ENCODE measurements around the gene IDI2.

Gene IDI2

GRCh38 chr10:1049425-1049958, 23.8 kb upstream of the IDI2 start:
- Histone ChIP-seq H3K9me3 (ENCODE audit: insufficient read depth, low read length, severe bottlenecking) (no peaks in the 10 kb centered on the region), H3K79me2 (ENCODE audit: insufficient read depth, low read length) (peaks cover 82% of the 10 kb centered on the region), H2AFZ (ENCODE audit: low read depth, low read length) (peak overlapping the region; percentile 67), H3K4me1 (ENCODE audit: insufficient read depth, low read length) (peaks cover 70% of the 10 kb centered on the region), H3K4me3 (ENCODE audit: low read depth in 1 of 2, low read length in 2 of 2) (peak overlapping the region; percentile 80 to 83), H4K20me1 (ENCODE audit: insufficient read depth, low read length) (peaks cover 48% of the 10 kb centered on the region), H3K27me3 (ENCODE audit: insufficient read depth, low read length, poor library complexity) (no peaks in the 10 kb centered on the region), H3K9ac (ENCODE audit: low read depth, low read length) (peak overlapping the region; percentile 79), H3K36me3 (ENCODE audit: insufficient read depth, low read length) (peaks cover 68% of the 10 kb centered on the region), H3K4me2 (ENCODE audit: insufficient read depth, low read length) (peak overlapping the region; percentile 95), H3K27ac (ENCODE audit: low read length) (peak overlapping the region; percentile 76)
- ATAC-seq (ENCODE audit: insufficient read depth, low read depth) (peak; percentile 1; the same call in 1 of the 3 replicates), DNase-seq (no peak)
- TF ChIP-seq EZH2 (IDR thresholded peaks at IDR 0.05; ENCODE audit: borderline replicate concordance, low read depth, low read length, severe bottlenecking), result no peak
- TF ChIP-seq CTCF (IDR thresholded peaks at IDR 0.05; ENCODE audit: borderline replicate concordance, extremely low read depth, low read length, poor library complexity, severe bottlenecking), result no peak

GRCh38 chr10:1048732-1049424, 23.2 kb upstream of the IDI2 start, which contains the start of gene IDI1:
Gene IDI1, minus strand, starts transcription at chr10:1049119. Its CDS starts 116 bp downstream, at chr10:1049003.
- Histone ChIP-seq H3K4me1 (ENCODE audit: insufficient read depth, low read length) (peaks cover 70% of the 10 kb centered on the region), H3K9ac (ENCODE audit: low read depth, low read length) (peak within 1 kb of the TSS; percentile 79), H2AFZ (ENCODE audit: low read depth, low read length) (peak within 1 kb of the TSS; percentile 67), H3K27me3 (ENCODE audit: insufficient read depth, low read length, poor library complexity) (no peaks in the 10 kb centered on the region), H4K20me1 (ENCODE audit: insufficient read depth, low read length) (peaks cover 51% of the 10 kb centered on the region), H3K27ac (ENCODE audit: low read length) (peak within 1 kb of the TSS; percentile 86), H3K4me3 (ENCODE audit: low read depth in 1 of 2, low read length in 2 of 2) (peak within 1 kb of the TSS; percentile 80 to 83), H3K4me2 (ENCODE audit: insufficient read depth, low read length) (peak within 1 kb of the TSS; percentile 95), H3K79me2 (ENCODE audit: insufficient read depth, low read length) (peaks cover 82% of the 10 kb centered on the region), H3K9me3 (ENCODE audit: insufficient read depth, low read length, severe bottlenecking) (no peaks in the 10 kb centered on the region), H3K36me3 (ENCODE audit: insufficient read depth, low read length) (peaks cover 68% of the 10 kb centered on the region)
- no peak for TF ChIP-seq CTCF (IDR thresholded peaks at IDR 0.05; ENCODE audit: borderline replicate concordance, extremely low read depth, low read length, poor library complexity, severe bottlenecking)
- TF ChIP-seq EZH2 (IDR thresholded peaks at IDR 0.05; ENCODE audit: borderline replicate concordance, low read depth, low read length, severe bottlenecking), result no peak
- DNase-seq (peak; percentile 99), ATAC-seq (ENCODE audit: insufficient read depth, low read depth) (peak; percentile 84)

- H3K9me3 ChIP-seq (ENCODE audit: insufficient read depth, low read length, severe bottlenecking), result no peaks in the 10 kb centered on the region
- H3K4me1 ChIP-seq (ENCODE audit: insufficient read depth, low read length), result peaks cover 68% of the 10 kb centered on the region
- peak overlapping the region; percentile 69 for H3K4me2 ChIP-seq (ENCODE audit: insufficient read depth, low read length)
- peaks cover 56% of the 10 kb centered on the region for H4K20me1 ChIP-seq (ENCODE audit: insufficient read depth, low read length)
- H2AFZ ChIP-seq (ENCODE audit: low read depth, low read length), result peak overlapping the region; percentile 60
- H3K36me3 ChIP-seq (ENCODE audit: insufficient read depth, low read length), result peaks cover 68% of the 10 kb centered on the region
- no peak for DNase-seq
- peak; percentile 5; the same call in 2 of the 3 replicates for ATAC-seq (ENCODE audit: insufficient read depth, low read depth)
- no peaks in the 10 kb centered on the region for H3K27me3 ChIP-seq (ENCODE audit: insufficient read depth, low read length, poor library complexity)
- TF ChIP-seq CTCF (IDR thresholded peaks at IDR 0.05; ENCODE audit: borderline replicate concordance, extremely low read depth, low read length, poor library complexity, severe bottlenecking) (no peak), EZH2 (IDR thresholded peaks at IDR 0.05; ENCODE audit: borderline replicate concordance, low read depth, low read length, severe bottlenecking) (no peak)
- peak overlapping the region; percentile 79 for H3K9ac ChIP-seq (ENCODE audit: low read depth, low read length)
- H3K27ac ChIP-seq (ENCODE audit: low read length), result peak overlapping the region; percentile 86
- H3K4me3 ChIP-seq (ENCODE audit: low read depth in 1 of 2, low read length in 2 of 2), result peak overlapping the region; percentile 60 to 83
- H3K79me2 ChIP-seq (ENCODE audit: insufficient read depth, low read length), result peaks cover 82% of the 10 kb centered on the region
These were observed 22.7 kb upstream of the IDI2 start for GRCh38 chr10:1048349-1048731.

Data from DND-41 (cell line).